ENCODE data around the gene CAMK2A.

The CAMK2A gene

GRCh38 chr5:150316320-150316719 is 26.7 kb upstream of the CAMK2A start:
- DNase-seq (ENCODE audit: low read depth in 2 of 2) = no peak

GRCh38 chr5:150315245-150315644 is 25.7 kb upstream of the CAMK2A start:
- no peak for DNase-seq (ENCODE audit: low read depth in 2 of 2)

GRCh38 chr5:150313921-150314716 is 24.5 kb upstream of the CAMK2A start:
- DNase-seq (ENCODE audit: low read depth in 2 of 2) = no peak

- DNase-seq (ENCODE audit: low read depth in 2 of 2) = no peak
These were observed 23.9 kb upstream of the CAMK2A start for GRCh38 chr5:150313501-150313900.

- DNase-seq (ENCODE audit: low read depth in 2 of 2) = no peak
These were observed 22.9 kb upstream of the CAMK2A start for GRCh38 chr5:150312518-150312917.

GRCh38 chr5:150311015-150311692 is 21.6 kb upstream of the CAMK2A start:
- no peak for DNase-seq (ENCODE audit: low read depth in 2 of 2)

- no peak for DNase-seq (ENCODE audit: low read depth in 2 of 2)
These were observed 20.7 kb upstream of the CAMK2A start for GRCh38 chr5:150310246-150310645.

GRCh38 chr5:150309886-150310239 is 20.3 kb upstream of the CAMK2A start:
- no peak for DNase-seq (ENCODE audit: low read depth in 2 of 2)

GRCh38 chr5:150309101-150309885 is 19.7 kb upstream of the CAMK2A start:
- no peak for DNase-seq (ENCODE audit: low read depth in 2 of 2)

- DNase-seq (ENCODE audit: low read depth in 2 of 2) = no peak
These were observed 18.2 kb upstream of the CAMK2A start for GRCh38 chr5:150307617-150308426.

- DNase-seq (ENCODE audit: low read depth in 2 of 2) = no peak
These were observed 17.2 kb upstream of the CAMK2A start for GRCh38 chr5:150306775-150307174.

- DNase-seq (ENCODE audit: low read depth in 2 of 2) = no peak
These were observed 16.0 kb upstream of the CAMK2A start for GRCh38 chr5:150305557-150305956.

- DNase-seq (ENCODE audit: low read depth in 2 of 2) = no peak
These were observed 15.5 kb upstream of the CAMK2A start for GRCh38 chr5:150305095-150305494.

GRCh38 chr5:150304481-150305081 is 15.0 kb upstream of the CAMK2A start:
- no peak for DNase-seq (ENCODE audit: low read depth in 2 of 2)

- no peak for DNase-seq (ENCODE audit: low read depth in 2 of 2)
These were observed 14.2 kb upstream of the CAMK2A start for GRCh38 chr5:150303660-150304386.

- no peak for DNase-seq (ENCODE audit: low read depth in 2 of 2)
These were observed 13.6 kb upstream of the CAMK2A start for GRCh38 chr5:150303070-150303615.

- DNase-seq (ENCODE audit: low read depth in 2 of 2) = no peak
These were observed 12.9 kb upstream of the CAMK2A start, which contains the start of gene ARSI for GRCh38 chr5:150302301-150303069. Gene ARSI (minus strand): TSS chr5:150302905. CDS start chr5:150302373, 532 bp downstream.

- DNase-seq (ENCODE audit: low read depth in 2 of 2) = no peak
These were observed 12.3 kb upstream of the CAMK2A start for GRCh38 chr5:150301901-150302300.

GRCh38 chr5:150301170-150301505 is 11.6 kb upstream of the CAMK2A start:
- no peak for DNase-seq (ENCODE audit: low read depth in 2 of 2)
